ENCODE results near the gene TCF4.

The TCF4 gene

GRCh38 chr18:55547705-55548056, 40.3 kb downstream of the TCF4 start:
- Histone ChIP-seq H3K36me3 (ENCODE audit: control insufficient read depth, insufficient read depth, low read length) (no peaks in the 10 kb centered on the region), H3K27ac (ENCODE audit: insufficient read depth, low read length, poor library complexity, severe bottlenecking) (no peak overlapping the region), H3K27me3 (replicated peaks; ENCODE audit: control insufficient read depth, insufficient read depth, low read length, poor library complexity, severe bottlenecking) (no peaks in the 10 kb centered on the region), H3K4me1 (ENCODE audit: control insufficient read depth, insufficient read depth, low read length, poor library complexity, severe bottlenecking) (no peaks in the 10 kb centered on the region), H3K4me3 (ENCODE audit: insufficient read depth, low read depth, low read length, poor library complexity, severe bottlenecking) (no peak overlapping the region), H3K9me3 (ENCODE audit: control insufficient read depth, low read length) (no peaks in the 10 kb centered on the region)
- DNase-seq = no peak

DNA sequence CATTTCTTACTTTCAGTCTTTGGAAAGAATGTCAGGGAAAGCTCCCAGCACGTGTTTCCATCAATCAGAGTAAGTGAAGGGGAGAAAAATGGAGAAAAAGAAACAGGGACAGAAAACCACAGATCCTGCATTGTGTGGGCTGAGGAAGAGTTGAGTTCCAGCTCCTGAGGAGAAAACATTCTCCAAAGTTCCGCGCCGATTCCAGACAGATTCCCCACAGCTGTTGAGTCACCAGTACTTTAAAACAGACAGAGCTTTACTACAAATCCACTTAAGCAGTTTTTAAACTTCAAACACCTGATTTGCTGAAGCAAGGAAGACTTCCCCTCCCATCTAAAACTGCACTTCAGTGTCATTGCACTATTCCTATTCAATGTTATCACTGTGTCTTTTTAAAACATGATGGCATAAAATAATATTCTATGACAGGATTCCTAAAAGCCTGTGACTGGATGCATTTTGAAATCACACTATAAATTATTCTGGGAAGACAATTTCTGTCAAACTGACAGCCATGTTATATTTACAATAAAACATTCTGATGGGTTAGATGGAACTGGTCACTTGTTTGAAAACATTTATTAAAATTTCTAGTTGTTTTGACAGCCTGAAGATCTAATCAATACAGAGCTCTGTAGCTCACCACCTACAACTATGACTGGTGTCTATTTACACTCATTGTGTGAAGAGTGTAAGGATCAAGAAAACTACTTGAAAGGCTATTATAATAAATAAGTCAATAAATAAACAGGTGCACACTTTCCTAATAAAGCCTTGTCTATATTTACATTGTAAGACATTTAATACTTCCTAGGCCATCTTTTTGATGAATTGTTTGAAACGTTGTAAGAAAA, 40.9 kb downstream of the TCF4 start:
- no peak overlapping the region for H3K4me3 ChIP-seq (ENCODE audit: insufficient read depth, low read depth, low read length, poor library complexity, severe bottlenecking)
- no peaks in the 10 kb centered on the region for H3K9me3 ChIP-seq (ENCODE audit: control insufficient read depth, low read length)
- DNase-seq = no peak
- H3K27me3 ChIP-seq (replicated peaks; ENCODE audit: control insufficient read depth, insufficient read depth, low read length, poor library complexity, severe bottlenecking) = no peaks in the 10 kb centered on the region
- H3K36me3 ChIP-seq (ENCODE audit: control insufficient read depth, insufficient read depth, low read length) = no peaks in the 10 kb centered on the region
- no peaks in the 10 kb centered on the region for H3K4me1 ChIP-seq (ENCODE audit: control insufficient read depth, insufficient read depth, low read length, poor library complexity, severe bottlenecking)
- no peak overlapping the region for H3K27ac ChIP-seq (ENCODE audit: insufficient read depth, low read length, poor library complexity, severe bottlenecking)

DNA sequence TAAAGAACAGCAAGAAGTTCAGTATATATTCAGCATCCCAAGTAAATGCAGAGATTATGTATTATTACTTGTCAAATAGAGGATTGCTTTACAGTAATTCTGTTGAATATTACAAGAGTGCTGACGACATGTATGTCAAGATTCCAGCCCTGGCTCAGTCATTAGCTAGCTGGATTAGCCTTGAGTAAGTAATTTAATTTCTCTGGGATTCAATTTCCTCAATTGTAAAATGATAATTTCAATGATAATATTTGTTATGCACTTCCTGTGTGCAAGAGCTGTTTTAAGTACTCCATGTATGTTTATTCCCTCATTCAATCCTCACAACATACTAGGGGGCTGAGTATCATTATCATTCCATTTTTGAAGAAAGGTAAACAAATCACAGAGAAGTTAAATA, 44.0 kb downstream of the TCF4 start:
- Histone ChIP-seq H3K27me3 (replicated peaks; ENCODE audit: control insufficient read depth, insufficient read depth, low read length, poor library complexity, severe bottlenecking) (no peaks in the 10 kb centered on the region), H3K9me3 (ENCODE audit: control insufficient read depth, low read length) (no peaks in the 10 kb centered on the region), H3K27ac (ENCODE audit: insufficient read depth, low read length, poor library complexity, severe bottlenecking) (no peak overlapping the region), H3K36me3 (ENCODE audit: control insufficient read depth, insufficient read depth, low read length) (no peaks in the 10 kb centered on the region), H3K4me1 (ENCODE audit: control insufficient read depth, insufficient read depth, low read length, poor library complexity, severe bottlenecking) (no peaks in the 10 kb centered on the region), H3K4me3 (ENCODE audit: insufficient read depth, low read depth, low read length, poor library complexity, severe bottlenecking) (no peak overlapping the region)
- no peak for DNase-seq

GRCh38 chr18:55543130-55543704, 44.8 kb downstream of the TCF4 start:
- no peak overlapping the region for H3K4me3 ChIP-seq (ENCODE audit: insufficient read depth, low read depth, low read length, poor library complexity, severe bottlenecking)
- DNase-seq = no peak
- no peaks in the 10 kb centered on the region for H3K27me3 ChIP-seq (replicated peaks; ENCODE audit: control insufficient read depth, insufficient read depth, low read length, poor library complexity, severe bottlenecking)
- H3K27ac ChIP-seq (ENCODE audit: insufficient read depth, low read length, poor library complexity, severe bottlenecking) = no peak overlapping the region
- no peaks in the 10 kb centered on the region for H3K4me1 ChIP-seq (ENCODE audit: control insufficient read depth, insufficient read depth, low read length, poor library complexity, severe bottlenecking)
- H3K9me3 ChIP-seq (ENCODE audit: control insufficient read depth, low read length) = no peaks in the 10 kb centered on the region
- H3K36me3 ChIP-seq (ENCODE audit: control insufficient read depth, insufficient read depth, low read length) = no peaks in the 10 kb centered on the region

- Histone ChIP-seq H3K27ac (ENCODE audit: insufficient read depth, low read length, poor library complexity, severe bottlenecking) (no peak overlapping the region), H3K9me3 (ENCODE audit: control insufficient read depth, low read length) (no peaks in the 10 kb centered on the region), H3K4me1 (ENCODE audit: control insufficient read depth, insufficient read depth, low read length, poor library complexity, severe bottlenecking) (no peaks in the 10 kb centered on the region), H3K4me3 (ENCODE audit: insufficient read depth, low read depth, low read length, poor library complexity, severe bottlenecking) (no peak overlapping the region), H3K36me3 (ENCODE audit: control insufficient read depth, insufficient read depth, low read length) (no peaks in the 10 kb centered on the region), H3K27me3 (replicated peaks; ENCODE audit: control insufficient read depth, insufficient read depth, low read length, poor library complexity, severe bottlenecking) (no peaks in the 10 kb centered on the region)
- DNase-seq = no peak
Measured at GRCh38 chr18:55541571-55541970, 46.4 kb downstream of the TCF4 start.

DNA sequence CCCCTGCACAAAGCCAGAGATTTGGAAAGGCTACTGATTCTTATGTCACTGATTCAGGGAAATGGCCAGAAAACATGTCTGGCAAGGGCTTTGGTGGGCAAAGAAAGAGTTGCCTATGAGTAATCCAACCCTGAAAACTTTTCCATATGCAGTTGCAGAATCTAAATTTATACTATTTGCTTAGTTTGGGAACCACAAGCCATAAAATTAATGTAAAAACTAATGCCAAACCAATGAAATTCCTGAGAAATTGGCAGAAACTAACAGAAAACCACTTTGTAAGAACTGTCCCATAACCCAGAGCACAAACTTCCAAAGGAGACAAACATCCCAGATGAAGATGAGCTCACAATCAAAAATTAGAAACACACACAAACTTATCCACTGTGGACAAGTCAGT, 48.8 kb downstream of the TCF4 start:
- H3K27me3 ChIP-seq (replicated peaks; ENCODE audit: control insufficient read depth, insufficient read depth, low read length, poor library complexity, severe bottlenecking) = no peaks in the 10 kb centered on the region
- DNase-seq = no peak
- H3K9me3 ChIP-seq (ENCODE audit: control insufficient read depth, low read length) = no peaks in the 10 kb centered on the region
- no peaks in the 10 kb centered on the region for H3K36me3 ChIP-seq (ENCODE audit: control insufficient read depth, insufficient read depth, low read length)
- H3K4me1 ChIP-seq (ENCODE audit: control insufficient read depth, insufficient read depth, low read length, poor library complexity, severe bottlenecking) = no peaks in the 10 kb centered on the region
- no peak overlapping the region for H3K27ac ChIP-seq (ENCODE audit: insufficient read depth, low read length, poor library complexity, severe bottlenecking)
- no peak overlapping the region for H3K4me3 ChIP-seq (ENCODE audit: insufficient read depth, low read depth, low read length, poor library complexity, severe bottlenecking)

DNA sequence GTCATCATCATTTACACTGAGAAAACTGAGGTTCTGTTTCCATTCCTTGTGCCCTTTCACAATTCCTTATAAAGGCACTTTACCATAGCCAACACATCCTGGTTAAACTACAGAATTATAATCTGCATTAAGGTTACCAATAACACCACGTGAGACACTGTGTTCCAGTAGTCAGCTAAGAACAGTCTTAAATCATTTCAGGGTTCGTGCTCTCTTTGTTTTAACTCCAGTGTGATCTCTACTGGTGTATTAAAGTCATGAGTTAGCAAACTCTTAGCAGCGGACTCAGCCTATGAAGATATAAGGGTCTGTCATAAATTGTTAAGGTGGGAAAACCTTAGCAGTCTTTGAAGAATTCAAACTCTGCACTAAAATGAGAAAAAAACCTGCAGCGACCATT, 53.0 kb downstream of the TCF4 start:
- no peak for DNase-seq
- no peaks in the 10 kb centered on the region for H3K9me3 ChIP-seq (ENCODE audit: control insufficient read depth, low read length)

DNA sequence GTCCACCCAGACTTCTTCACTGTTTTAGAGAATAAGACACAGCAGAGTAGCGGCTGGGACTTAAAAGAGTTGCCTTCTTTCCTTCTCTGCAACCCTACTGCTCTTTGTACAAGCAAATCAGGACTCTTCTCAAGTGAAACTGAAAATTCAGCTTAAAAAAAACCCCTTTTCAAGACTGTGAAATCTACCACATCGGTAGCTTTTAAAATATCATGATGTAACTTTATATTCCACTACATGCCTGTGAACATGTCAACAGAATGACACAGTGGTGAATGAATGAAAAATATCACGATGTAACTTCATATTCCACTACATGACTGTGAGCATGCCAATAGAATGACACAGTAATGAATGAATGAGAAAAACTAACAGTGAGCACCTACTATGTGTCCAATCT, 53.4 kb downstream of the TCF4 start:
- no peak overlapping the region for H3K4me3 ChIP-seq (ENCODE audit: insufficient read depth, low read depth, low read length, poor library complexity, severe bottlenecking)

More for the DNA sequence above, 53.0 kb downstream of the TCF4 start:
- no peak overlapping the region for H3K27ac ChIP-seq (ENCODE audit: insufficient read depth, low read length, poor library complexity, severe bottlenecking)
- H3K27me3 ChIP-seq (replicated peaks; ENCODE audit: control insufficient read depth, insufficient read depth, low read length, poor library complexity, severe bottlenecking) = no peaks in the 10 kb centered on the region
- no peaks in the 10 kb centered on the region for H3K36me3 ChIP-seq (ENCODE audit: control insufficient read depth, insufficient read depth, low read length)
- H3K4me1 ChIP-seq (ENCODE audit: control insufficient read depth, insufficient read depth, low read length, poor library complexity, severe bottlenecking) = no peaks in the 10 kb centered on the region
- no peak overlapping the region for H3K4me3 ChIP-seq (ENCODE audit: insufficient read depth, low read depth, low read length, poor library complexity, severe bottlenecking)

DNA sequence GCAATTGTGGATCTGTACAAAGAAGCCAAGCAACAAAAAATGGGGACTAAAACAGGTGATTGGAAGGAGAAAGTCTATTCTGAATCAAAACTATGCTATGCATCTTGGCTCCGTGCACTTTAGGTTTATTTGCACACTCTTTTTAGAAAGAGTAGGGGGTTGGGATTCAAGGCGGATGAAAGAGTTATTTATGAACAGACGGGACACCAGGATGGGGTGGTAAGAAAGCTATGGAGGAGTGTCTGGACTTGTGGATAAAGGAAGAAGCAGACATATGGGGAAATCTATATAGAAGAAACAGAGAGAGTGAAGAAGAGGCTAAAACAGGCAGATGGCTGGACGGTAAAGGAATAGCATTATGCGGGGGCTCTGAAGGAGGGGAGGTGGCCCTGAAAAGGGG, 57.8 kb downstream of the TCF4 start:
- Histone ChIP-seq H3K4me3 (ENCODE audit: insufficient read depth, low read depth, low read length, poor library complexity, severe bottlenecking) (no peak overlapping the region), H3K9me3 (ENCODE audit: control insufficient read depth, low read length) (no peaks in the 10 kb centered on the region), H3K27me3 (replicated peaks; ENCODE audit: control insufficient read depth, insufficient read depth, low read length, poor library complexity, severe bottlenecking) (no peaks in the 10 kb centered on the region), H3K36me3 (ENCODE audit: control insufficient read depth, insufficient read depth, low read length) (no peaks in the 10 kb centered on the region), H3K27ac (ENCODE audit: insufficient read depth, low read length, poor library complexity, severe bottlenecking) (no peak overlapping the region), H3K4me1 (ENCODE audit: control insufficient read depth, insufficient read depth, low read length, poor library complexity, severe bottlenecking) (no peaks in the 10 kb centered on the region)
- no peak for DNase-seq

More for the DNA sequence above, 53.4 kb downstream of the TCF4 start:
- DNase-seq = no peak
- Histone ChIP-seq H3K27me3 (replicated peaks; ENCODE audit: control insufficient read depth, insufficient read depth, low read length, poor library complexity, severe bottlenecking) (no peaks in the 10 kb centered on the region), H3K4me1 (ENCODE audit: control insufficient read depth, insufficient read depth, low read length, poor library complexity, severe bottlenecking) (no peaks in the 10 kb centered on the region), H3K9me3 (ENCODE audit: control insufficient read depth, low read length) (no peaks in the 10 kb centered on the region), H3K36me3 (ENCODE audit: control insufficient read depth, insufficient read depth, low read length) (no peaks in the 10 kb centered on the region), H3K27ac (ENCODE audit: insufficient read depth, low read length, poor library complexity, severe bottlenecking) (no peak overlapping the region)

- no peaks in the 10 kb centered on the region for H3K9me3 ChIP-seq (ENCODE audit: control insufficient read depth, low read length)
- DNase-seq = no peak
Measured at GRCh38 chr18:55529581-55529980, 58.4 kb downstream of the TCF4 start.

More at GRCh38 chr18:55529581-55529980, 58.4 kb downstream of the TCF4 start:
- Histone ChIP-seq H3K27me3 (replicated peaks; ENCODE audit: control insufficient read depth, insufficient read depth, low read length, poor library complexity, severe bottlenecking) (no peaks in the 10 kb centered on the region), H3K36me3 (ENCODE audit: control insufficient read depth, insufficient read depth, low read length) (no peaks in the 10 kb centered on the region), H3K27ac (ENCODE audit: insufficient read depth, low read length, poor library complexity, severe bottlenecking) (no peak overlapping the region), H3K4me3 (ENCODE audit: insufficient read depth, low read depth, low read length, poor library complexity, severe bottlenecking) (no peak overlapping the region), H3K4me1 (ENCODE audit: control insufficient read depth, insufficient read depth, low read length, poor library complexity, severe bottlenecking) (no peaks in the 10 kb centered on the region)
